ENCODE results near the gene ADRM1. TPM values are rescaled to one million over a fixed set of nuclear protein-coding genes. Genes with fewer than 3 reads are reported as not detected.

Gene ADRM1
- polyA plus RNA-seq, 2 of the 4 experiments (the other 2 are of a cell fraction), result 87.9 to 130 TPM

GRCh38 chr20:62266851-62267250 lies 35.9 kb upstream of the ADRM1 start:
- TF ChIP-seq CBX8 (IDR thresholded peaks at IDR 0.05) (no peak), RNF2 (IDR thresholded peaks at IDR 0.05; ENCODE audit: borderline replicate concordance, low read depth) (no peak), ZC3H11A (IDR thresholded peaks at IDR 0.05) (no peak), CTCF (IDR thresholded peaks at IDR 0.05) (no peak), TFCP2L1 (CRISPR knock-in tag; IDR thresholded peaks at IDR 0.05) (no peak), HES2 (IDR thresholded peaks at IDR 0.05) (no peak), ELK1 (IDR thresholded peaks at IDR 0.05; ENCODE audit: low read depth, low read length) (no peak), RFX5 (IDR thresholded peaks at IDR 0.05) (no peak), CHD4 (IDR thresholded peaks at IDR 0.05; ENCODE audit: borderline replicate concordance) (no peak)

GRCh38 chr20:62267543-62267942 lies 35.3 kb upstream of the ADRM1 start:
- ATAC-seq, result no peak
- CTCF ChIA-PET, result interaction anchor here (0.6 to 1.0 kb wide), 2 partner anchors 33 to 116 kb away, joined by 3 to 4 read pairs; no protein-coding TSS in a partner anchor

More at GRCh38 chr20:62266851-62267250, 35.9 kb upstream of the ADRM1 start:
- no peak overlapping the region for H3K4me2 ChIP-seq
- ChIA-PET CTCF (interaction anchor here (0.6 kb wide), 1 partner anchor 32 kb away, joined by 3 read pairs; no protein-coding TSS in a partner anchor), POLR2A (no interaction called here)
- 93% methylated on average over 13 of the region's 13 CpGs for WGBS (ENCODE audit: missing lambda C conversion rate)
- H3K4me3 ChIP-seq, result no peak overlapping the region
- no peaks in the 10 kb centered on the region for H3K4me1 ChIP-seq
- H3K9me3 ChIP-seq, result peaks cover 15% of the 10 kb centered on the region; the same call in 2 of the 3 replicates
- FAIRE-seq (no peak), DNase-seq (ENCODE audit: low read depth in 1 of 2, low spot score in 1 of 2) (no peak), ATAC-seq (no peak)
- H3K27ac ChIP-seq, result no peak overlapping the region

More at GRCh38 chr20:62267543-62267942, 35.3 kb upstream of the ADRM1 start:
- WGBS (ENCODE audit: missing lambda C conversion rate), result 90% methylated on average over 10 of the region's 10 CpGs
- TF ChIP-seq CHD2 (IDR thresholded peaks at IDR 0.05; ENCODE audit: low read length, partially characterized antibody) (no peak), KDM1A (IDR thresholded peaks at IDR 0.05; ENCODE audit: low read depth) (no peak), POLR2AphosphoS2 (conservative IDR thresholded peaks at IDR 0.05; ENCODE audit: low read length) (no peak), TFCP2L1 (CRISPR knock-in tag; IDR thresholded peaks at IDR 0.05) (no peak), BCL3 (IDR thresholded peaks at IDR 0.05) (no peak), ELK1 (IDR thresholded peaks at IDR 0.05; ENCODE audit: low read depth, low read length) (no peak), FOXS1 (CRISPR knock-in tag; IDR thresholded peaks at IDR 0.05) (no peak), NR3C1 (IDR thresholded peaks at IDR 0.05) (no peak), REST (IDR thresholded peaks at IDR 0.05) (no peak), MAZ (IDR thresholded peaks at IDR 0.05; ENCODE audit: borderline replicate concordance, low read depth, low read length) (no peak), HES2 (IDR thresholded peaks at IDR 0.05) (no peak), BHLHE40 (IDR thresholded peaks at IDR 0.05; ENCODE audit: low read depth, low read length) (no peak), TP53 (CRISPR knock-in tag; IDR thresholded peaks at IDR 0.05) (no peak), EP300 (IDR thresholded peaks at IDR 0.05) (no peak), RFX5 (IDR thresholded peaks at IDR 0.05) (no peak), KDM5A (IDR thresholded peaks at IDR 0.05) (no peak), ATOH8 (CRISPR knock-in tag; IDR thresholded peaks at IDR 0.05; ENCODE audit: low read depth) (no peak), RNF2 (IDR thresholded peaks at IDR 0.05; ENCODE audit: borderline replicate concordance, low read depth) (no peak), HMGXB4 (CRISPR knock-in tag; IDR thresholded peaks at IDR 0.05; ENCODE audit: borderline replicate concordance) (no peak)
- H3K4me1 ChIP-seq, result no peaks in the 10 kb centered on the region
- peaks cover 15% of the 10 kb centered on the region; the same call in 2 of the 3 replicates for H3K9me3 ChIP-seq
- H3K4me3 ChIP-seq, result no peak overlapping the region
- FAIRE-seq (no peak), DNase-seq (ENCODE audit: low read depth in 1 of 2, low spot score in 1 of 2) (no peak)
- no peak overlapping the region for H3K27ac ChIP-seq
- H3K4me2 ChIP-seq, result no peak overlapping the region
- POLR2A ChIA-PET, result no interaction called here
